OCI-M2 (cell line): ENCODE results near the gene SH3BP2.
A peak's percentile ranks its signal among the peaks of the same experiment; 100 is the strongest.

Source experiments
- DNase-seq: peaks from one replicate; lab custom pipeline; 2025; ENCODE audit not compliant: unreplicated experiment; lab: John Stamatoyannopoulos, UW

The SH3BP2 gene

DNA sequence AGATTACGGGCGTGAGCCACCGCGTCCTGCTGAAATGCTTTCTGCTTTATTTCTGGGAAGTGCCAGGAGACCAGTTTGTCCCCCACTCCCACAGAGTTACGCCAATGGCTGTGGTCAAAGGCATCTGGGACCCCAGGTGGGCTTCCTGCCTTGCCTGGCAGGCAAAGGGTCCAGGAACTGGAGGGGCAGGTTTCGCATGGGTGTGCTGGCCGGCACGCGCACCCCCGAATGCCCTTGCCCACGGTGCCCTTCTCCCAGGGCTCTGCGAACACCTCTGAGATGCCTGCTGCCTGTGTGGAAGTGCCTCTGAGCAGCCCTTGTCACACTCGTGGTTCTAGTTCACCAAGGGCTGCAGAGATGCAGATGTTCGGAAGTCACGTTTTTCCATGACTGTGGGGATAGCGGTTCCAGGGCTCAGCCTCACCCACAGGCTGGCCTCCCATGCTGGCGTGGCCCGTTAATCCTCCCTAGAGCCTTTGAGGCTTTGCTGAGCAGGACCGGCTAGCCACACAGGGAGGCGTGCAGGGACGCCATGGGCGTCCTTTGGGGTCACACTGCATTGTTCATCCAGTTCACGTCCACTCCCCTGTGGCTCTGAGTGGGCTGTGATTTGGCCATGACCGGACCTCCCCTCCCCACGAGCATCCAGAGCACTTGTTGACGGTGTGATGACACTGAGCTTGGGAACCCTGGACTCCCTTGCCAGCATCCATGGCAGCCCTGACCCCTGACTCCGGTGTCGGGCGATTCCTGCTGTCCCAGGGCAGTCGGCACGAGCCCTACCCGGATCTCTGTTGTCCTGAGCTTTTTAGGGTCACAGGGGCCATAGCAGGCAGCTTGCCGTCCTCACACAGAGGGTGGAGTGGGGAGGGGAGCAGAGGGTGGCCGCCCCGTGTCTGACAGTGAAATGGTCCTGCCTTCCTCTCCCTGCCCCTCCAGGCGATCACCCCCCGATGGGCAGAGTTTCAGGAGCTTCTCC is 38.0 kb downstream of the SH3BP2 start:
- DNase-seq, result no peak

DNA sequence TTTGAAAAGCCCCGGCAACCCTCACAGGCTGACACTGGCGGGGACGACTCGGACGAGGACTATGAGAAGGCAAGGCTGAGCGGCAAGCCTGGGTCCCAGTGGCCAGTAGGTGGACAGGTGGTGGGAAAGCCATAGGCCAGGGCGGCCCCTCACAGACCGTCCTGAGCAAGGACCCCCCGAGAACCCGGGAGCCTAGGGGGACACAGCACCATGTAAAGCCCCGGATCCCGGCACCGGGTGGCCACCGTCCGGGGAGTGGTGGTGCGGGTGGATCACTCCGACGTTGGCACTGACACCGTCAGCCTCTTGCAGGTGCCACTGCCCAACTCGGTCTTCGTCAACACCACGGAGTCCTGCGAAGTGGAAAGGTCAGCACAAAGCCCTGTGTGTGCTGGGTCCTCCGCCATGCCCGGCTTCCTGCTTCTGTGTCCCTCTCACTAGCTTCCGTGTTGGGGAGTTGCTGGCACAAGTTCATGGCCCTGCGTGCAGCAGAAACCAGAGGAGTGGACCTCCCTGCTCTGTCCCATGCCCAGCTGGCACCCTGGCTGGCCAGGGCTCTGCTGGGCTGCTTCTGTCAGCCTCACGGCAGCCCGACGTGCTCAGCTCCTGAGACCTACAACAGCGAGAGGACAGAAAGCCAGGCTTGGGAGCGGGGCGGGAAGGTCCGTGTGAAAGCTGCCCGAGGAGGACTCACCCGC is 38.9 kb downstream of the SH3BP2 start:
- DNase-seq, result no peak

DNA sequence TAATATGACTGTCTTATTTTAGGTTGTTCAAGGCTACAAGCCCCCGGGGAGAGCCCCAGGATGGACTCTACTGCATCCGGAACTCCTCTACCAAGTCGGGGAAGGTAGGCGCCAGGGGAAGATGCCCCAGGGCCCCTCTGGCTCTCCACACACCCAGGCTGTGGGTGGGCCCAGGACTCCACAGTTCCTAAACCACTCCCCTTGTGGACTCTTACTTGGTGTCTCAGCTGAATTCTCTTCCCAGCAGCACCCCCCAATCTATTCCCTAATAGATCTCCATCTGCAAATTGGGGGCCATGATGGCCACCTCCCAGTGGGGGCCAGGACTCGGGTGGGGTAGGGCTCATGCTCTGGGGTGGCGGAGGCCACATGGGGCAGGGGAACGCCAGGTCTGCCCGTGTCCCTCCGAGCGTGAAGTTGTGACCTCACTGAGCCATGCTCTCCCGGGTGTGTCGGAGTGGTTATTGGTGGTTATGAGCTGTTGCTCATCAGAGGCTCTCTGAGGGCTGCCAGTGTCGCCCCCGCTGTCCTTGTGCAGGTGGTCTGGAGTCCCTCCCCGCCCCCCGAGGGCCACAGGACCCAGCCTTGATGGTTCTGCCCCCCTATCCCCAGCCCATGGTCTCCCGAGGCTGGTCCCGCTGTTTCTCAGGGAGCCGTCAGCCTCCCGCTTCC is 39.6 kb downstream of the SH3BP2 start:
- DNase-seq, result no peak

DNA sequence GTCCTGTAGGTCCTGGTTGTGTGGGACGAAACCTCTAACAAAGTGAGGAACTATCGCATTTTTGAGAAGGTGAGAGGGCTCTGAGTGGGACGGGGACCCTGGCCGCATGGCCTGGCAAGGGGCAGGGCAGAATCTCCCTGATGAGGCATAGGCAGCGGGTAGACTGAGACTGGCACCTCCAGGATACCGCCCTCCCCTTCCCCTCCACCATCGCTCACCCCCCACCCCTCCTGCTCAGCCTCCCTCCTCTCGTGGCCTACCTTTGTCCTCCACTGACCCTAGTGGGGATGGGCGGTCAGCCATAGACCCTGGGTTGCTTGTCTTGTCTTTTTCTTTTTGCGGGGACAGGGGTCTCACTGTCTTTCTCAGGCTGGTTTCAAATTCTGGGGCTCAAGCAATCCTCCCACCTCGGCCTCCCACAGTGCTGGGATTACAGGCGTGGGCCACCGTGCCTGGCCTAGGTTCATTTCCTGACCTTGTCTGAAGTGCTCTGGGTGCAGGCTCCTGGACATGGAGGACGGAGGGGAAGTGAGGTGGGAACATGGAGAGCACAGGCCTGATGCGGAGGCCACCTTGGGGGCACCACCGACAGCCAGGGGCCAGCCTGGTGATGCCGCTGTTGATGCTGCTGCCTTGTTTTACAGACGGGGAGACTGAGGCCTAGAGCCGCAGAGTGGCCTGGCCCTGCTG is 40.2 kb downstream of the SH3BP2 start:
- no peak for DNase-seq

DNA sequence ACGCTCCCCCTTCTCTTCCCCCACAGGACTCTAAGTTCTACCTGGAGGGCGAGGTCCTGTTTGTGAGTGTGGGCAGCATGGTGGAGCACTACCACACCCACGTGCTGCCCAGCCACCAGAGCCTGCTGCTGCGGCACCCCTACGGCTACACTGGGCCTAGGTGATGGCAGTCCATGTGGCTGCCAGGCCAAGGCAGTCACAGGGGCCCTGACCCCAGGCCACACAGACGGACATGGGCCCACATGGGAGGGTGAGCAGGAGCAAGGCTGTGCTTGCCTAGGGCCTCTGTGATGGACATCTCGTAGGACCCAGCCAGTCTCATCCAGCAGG is 40.8 kb downstream of the SH3BP2 start:
- DNase-seq, result no peak

DNA sequence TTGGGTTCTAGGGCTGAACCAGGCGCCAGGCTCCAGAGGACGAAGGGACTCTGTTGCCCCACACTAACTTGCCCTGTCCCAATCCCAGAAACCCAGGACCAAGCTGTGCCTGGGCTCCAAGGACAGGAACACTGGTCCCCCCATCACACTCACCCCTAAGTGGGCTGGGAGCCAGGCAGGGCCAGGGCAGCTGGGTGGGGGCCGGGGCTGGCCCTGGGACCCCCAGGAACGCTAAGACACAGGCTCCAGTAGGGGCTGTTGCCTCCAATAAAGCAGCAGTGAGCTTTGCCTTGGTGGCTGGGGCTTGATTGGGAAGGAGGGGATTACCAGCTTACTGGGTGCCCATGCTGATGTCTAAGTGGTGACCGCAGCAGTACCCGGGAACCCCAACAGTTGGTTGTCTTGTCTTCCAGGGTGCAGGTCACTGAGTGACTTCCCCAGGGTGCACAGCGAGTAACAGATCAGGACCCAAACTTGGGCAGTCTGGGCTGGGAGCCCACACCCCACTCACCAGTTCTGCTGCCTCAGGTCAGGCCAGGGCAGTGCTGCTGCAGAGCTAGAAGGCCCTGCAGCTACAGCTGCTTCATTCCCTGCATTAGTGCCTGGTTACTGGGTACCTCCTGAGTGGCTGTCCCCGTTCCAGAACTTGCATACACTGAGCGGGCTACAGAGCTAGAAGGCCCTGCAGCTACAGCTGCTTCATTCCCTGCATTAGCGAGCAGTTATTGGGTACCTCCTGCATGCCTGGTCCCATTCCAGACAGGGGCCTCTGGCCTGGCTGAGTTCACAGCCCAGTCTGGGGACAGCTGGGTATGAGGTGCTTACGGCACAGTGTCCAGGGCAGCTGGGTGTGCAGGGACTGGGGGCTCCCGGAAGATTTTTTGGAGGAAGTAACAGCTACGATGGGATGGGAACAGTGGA is 41.4 kb downstream of the SH3BP2 start:
- no peak for DNase-seq

DNA sequence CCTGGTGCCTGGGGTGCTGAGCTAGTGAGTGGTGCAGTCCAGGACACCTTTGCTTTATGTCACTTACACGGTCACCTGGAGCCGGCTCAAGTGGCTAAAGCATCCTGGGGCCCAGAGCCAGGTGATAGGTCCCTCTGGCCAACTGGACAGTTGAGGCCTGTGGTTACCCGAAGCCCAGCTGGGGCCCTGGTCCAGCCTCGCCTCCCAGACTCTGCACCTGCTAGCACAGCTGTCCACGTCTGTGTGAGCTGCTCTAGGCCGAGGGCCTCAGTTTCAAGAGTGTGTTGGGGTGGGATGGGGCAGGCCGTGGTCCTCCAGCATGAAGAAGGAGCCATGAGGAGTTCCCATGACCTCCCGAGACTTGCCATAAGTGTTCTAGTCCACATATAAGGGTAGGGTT is 43.1 kb downstream of the SH3BP2 start:
- no peak for DNase-seq

DNA sequence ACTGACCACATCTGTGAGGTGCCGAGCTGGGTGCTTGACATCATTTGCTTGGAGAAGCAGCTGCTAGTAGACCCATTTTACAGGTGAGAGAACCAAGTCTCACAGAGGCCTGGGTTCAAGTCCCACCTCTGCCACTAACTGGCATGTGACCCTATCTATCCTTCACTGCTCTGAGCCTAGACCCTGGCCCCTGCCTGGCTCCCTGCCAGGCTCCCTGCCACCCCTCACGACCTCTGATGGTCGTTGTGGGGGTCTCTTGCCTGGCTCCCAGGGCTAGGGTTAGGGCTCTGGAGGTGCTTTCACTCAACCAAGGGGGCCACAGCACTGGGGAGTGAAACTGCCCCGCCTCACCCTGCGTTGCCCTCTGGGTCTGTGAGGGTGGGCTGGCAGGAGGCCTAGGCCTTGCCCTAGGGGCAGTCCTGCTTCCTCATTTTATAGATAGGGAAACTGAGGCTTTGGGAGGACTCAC is 43.5 kb downstream of the SH3BP2 start:
- no peak for DNase-seq

DNA sequence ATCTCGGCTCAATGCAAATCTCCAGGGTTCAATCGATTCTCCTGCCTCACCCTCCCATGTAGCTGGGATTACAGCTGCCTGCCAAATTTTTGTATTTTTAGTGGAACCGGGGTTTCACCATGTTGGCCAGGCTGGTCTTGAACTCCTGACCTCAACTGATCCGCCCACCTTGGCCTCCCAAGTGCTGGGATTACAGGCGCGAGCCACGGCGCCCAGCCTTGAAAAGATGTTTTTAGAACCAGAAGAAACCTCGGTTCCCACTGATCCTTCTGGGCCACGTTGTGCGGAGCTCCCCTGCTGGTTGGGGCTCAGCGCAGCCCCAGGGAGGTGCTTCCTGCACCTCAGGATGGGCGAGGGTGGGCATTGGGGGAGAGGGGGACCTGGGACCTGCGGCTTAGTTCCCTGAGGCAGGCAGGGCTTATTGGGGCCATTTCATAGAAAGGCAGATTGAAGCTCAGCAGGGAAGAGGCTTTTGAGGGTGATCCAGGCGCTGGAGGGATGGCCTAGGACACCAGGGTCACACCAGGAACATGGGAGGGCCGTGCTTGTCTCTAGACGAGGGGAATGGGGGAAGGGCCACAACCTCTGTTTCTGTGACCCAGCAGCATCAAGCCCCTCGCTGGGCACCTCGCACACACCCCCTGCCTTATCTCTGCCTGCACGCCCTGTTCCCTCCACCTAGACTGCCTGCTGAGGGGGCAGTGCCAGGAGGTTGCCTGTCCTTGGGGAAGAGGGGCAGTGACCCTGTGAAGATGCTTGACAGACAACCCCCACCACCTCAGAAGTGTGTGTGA is 44.4 kb downstream of the SH3BP2 start:
- no peak for DNase-seq

DNA sequence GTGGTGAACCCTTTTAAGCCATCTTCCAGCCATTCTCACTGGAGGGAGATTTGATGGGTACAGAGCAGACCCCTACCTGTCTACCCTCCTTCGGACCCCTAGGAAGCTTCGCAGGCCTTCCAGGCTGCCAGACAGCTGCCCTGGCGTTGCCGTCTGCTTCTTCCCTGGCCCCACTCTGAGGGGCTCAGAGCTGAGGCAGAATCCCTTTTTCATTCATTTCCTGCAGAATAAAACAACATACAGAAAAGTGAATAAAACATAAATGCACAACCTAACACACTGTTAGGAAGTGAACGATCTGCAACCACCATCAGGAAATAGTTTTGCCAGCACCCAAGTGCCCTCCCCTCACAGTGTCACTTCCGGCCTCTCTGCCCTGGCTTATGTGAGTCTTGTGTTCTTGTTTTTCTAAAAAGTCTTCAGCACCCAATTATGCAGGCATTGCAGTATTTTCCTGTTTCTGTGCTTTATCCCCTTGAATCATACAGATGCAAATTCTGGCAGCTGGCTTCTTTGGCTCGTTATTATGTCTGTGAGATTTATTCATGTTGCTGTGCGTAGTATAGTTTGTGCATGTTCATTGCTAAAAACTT is 45.1 kb downstream of the SH3BP2 start:
- DNase-seq, result no peak

DNA sequence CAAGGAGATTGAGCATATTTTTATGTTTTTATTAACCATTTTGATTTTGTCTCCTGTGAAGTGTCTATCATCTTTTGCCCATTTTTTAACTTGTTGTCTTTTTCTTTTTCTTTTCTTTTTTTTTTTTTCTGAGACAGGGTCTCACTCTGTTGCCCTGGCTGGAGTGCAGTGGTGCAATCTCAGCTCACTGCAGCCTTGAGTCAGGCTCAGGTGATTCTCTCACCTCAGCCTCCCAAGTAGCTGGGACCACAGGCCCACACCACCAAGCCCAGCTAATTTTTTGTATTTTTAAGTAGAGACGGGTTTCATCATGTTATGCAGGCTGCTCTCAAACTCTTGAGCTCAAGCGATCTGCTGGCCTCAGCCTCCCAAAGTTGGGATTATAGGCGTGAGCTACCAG is 46.2 kb downstream of the SH3BP2 start:
- DNase-seq, result no peak

DNA sequence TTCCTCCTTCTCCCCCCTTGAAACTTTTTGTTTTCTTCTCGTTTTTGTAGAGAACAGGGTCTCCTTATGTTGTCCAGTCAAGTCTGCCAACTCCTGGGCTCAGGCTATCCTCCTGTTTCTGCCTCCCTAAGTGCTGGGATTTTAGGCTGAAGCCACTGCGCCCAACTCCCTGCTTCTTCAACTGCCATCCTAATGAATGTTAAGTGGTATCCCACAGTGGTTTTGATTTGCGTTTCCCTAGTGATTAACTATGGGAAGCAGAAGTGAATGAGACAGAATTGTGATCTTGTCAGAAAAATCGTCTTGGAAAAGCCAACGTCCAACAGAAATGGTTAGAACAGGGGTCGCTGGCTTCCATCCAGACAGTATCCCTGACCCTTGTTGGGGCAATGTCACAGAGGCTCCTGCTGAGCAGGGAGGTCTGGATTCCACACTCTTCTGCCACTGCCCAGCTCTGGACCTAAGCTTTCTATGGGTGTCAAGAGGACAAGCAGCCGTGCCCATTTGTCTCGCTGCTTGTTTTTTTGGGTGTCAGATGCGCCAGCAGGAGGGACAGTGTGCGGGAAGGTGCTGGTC is 49.9 kb downstream of the SH3BP2 start:
- no peak for DNase-seq

DNA sequence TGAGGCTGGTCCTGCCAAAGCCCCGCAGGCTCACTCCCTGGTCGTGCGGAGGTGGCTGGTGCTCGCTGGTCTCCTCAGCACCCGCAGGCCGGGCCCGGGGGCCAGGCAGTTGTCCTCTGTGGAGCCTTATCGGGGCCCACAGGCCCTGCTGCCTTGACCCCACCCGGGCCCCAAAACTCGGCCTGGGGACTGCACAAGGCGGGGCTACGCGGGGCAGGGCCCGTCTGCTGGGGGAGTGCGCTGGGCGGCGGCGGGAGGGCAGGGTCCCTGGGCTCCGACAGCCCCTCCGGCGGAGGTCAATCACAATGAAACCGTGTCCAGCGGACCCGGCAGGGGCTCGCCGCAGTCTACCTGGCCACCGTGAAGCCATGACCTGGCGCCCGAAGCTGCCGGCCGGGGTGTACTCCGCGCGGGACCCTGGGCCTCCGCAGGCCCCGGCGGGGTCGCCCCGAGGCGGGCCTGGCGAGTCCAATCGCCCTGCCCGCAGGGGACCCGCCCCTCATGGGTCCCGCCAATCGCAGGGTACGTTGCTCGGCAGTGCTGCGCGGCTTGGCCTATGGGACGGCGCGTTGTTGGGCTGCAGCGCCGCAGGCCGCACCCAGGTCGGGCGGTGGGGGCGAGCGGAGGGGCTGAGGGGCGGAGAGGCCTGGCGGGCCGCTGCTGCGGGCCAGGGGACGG is 50.5 kb downstream of the SH3BP2 start, which contains the start of gene ADD1:
ADD1 (plus strand) TSS at position 582 of the 678 bp plus-strand sequence. CDS start 32,072 bp downstream, outside the sequence.
- peak; percentile 43 for DNase-seq

DNA sequence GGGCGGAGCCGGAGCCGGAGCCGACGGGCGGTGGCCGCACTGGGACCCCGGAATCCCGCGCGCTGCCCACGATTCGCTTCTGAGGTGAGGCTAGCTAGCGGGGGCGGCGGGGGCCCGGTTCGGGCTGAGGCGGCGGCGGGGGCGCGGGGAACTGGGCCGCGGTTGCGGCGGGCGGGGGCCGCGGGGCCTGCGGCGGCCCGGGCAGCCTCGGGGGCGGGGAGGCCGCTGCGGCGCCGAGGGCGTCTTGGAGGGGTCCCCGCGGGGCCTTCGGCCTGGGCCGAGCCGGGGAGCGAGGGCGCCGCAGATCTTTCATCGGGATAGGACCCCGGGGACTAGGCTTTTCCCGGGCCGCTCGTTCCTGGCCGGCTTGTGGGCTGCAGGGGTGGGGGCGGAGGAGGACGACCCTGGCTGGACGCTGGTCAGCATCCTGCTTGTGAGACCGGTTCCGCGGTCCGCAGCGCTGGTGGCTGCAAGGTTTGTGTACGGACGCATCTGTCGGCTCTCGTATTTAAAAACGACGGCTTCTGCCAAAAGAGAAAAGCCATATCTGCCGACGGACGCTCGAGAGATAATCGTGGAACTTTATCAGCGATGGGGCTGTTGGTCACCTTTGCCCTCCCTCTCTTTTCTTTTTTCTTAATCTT is 51.2 kb downstream of the SH3BP2 start:
- DNase-seq, result no peak

DNA sequence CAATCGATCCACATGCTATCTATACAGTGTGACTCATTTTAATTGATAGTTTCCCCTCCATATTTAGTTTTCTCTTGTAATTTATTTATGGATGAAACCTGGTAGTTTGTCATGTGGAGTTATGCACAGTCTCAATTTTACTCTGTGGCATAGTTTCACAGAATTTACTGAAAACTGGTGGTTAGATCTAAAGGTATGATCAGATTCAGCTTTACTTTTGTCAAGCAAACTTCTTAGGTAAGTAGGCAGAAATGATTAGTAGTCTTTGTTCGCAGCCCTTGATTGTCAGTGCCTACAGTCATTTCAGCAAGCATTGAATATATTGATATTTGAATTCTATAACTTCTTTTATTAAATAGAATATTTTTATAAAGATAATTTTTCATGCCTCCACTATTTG is 53.3 kb downstream of the SH3BP2 start:
- DNase-seq, result no peak

DNA sequence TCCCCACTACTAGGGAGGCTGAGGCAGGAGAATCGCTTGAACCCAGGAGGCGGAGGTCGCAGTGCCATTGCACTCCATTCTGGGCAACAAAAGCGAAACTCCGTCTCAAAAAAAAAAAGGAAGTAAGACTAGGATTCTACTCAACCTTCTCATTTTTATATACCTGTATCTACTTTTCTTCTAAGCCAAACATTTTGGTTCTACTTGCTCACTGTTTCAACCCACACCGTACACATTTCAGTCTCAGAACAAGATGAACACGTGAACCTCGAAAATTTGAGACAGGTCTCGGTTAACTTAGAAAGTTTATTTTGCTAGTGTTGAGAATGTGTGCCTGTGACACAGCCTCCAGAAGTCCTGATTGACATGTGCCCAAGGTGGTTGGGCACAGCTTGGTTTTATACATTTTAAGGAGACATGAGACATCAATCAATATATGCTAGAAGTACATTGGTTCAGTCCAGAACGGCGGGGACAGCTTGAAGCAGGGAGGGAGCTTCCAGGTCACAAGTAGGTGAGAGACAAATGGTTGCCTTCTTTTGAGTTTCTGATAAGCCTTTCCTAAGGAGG is 54.5 kb downstream of the SH3BP2 start:
- no peak for DNase-seq

DNA sequence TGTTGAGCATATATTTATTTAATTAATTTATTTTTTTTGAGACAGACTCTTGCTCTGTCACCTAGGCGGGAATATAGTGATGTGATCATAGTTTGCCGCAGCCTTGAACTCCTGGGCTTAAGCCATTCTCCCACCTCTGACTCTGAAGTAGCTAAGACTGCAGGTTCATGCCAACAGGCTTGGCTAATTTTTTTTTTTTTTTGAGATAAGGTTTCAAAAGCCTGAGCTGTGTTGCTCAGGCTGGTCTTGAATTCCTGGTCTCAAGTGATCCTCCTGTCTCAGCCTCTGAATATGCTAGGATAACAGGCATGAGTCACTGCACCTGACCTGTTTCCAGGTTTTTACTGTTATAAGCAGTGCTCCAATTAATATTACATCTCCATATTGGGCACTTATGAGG is 55.6 kb downstream of the SH3BP2 start:
- no peak for DNase-seq
